ENCODE results near the gene EIF5AL1.
"Not testable (repeated sequence)": the region's sequence is repeated elsewhere in the genome, so short reads cannot be mapped to it uniquely, and the experiment has no call there.

The EIF5AL1 gene

DNA sequence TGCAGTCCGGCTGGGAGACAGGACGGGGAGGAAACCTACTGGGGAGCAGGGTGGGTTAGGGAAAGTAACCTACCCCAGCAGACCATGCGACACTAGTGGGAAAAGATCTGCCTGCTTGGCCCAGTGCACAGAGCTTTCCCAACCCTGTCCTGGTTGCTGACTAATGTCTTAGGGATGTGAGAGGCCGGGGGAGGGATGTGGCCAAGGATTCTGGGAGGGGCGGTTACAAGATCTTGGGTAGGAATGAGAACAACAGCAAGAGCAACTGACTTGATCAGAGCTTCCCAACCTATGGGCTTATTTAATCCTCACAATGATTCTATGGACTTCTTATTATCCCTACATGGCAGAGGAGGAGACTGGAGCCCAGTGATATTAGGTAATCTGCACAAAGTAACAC, 24.0 kb upstream of the EIF5AL1 start:
- no peak for DNase-seq

DNA sequence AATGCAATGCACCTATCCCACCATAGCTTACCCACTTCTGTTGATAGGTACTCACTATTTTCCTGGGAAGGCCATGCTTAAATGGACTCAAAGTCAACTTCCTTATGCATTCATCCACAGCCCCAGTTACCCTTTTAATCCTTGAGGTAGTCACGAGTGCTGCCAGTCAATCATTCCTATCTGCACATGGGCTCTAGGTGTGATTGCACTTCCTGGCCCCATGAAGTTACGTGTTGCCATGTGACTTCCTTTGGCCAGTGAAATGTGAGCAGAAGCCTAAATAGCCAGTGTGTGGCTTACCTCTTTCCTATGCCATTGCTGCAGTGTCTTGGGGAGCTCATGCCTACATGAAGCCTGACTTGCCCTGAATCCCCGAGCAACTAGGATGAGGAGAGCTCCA, 23.5 kb upstream of the EIF5AL1 start:
- no peak for DNase-seq

DNA sequence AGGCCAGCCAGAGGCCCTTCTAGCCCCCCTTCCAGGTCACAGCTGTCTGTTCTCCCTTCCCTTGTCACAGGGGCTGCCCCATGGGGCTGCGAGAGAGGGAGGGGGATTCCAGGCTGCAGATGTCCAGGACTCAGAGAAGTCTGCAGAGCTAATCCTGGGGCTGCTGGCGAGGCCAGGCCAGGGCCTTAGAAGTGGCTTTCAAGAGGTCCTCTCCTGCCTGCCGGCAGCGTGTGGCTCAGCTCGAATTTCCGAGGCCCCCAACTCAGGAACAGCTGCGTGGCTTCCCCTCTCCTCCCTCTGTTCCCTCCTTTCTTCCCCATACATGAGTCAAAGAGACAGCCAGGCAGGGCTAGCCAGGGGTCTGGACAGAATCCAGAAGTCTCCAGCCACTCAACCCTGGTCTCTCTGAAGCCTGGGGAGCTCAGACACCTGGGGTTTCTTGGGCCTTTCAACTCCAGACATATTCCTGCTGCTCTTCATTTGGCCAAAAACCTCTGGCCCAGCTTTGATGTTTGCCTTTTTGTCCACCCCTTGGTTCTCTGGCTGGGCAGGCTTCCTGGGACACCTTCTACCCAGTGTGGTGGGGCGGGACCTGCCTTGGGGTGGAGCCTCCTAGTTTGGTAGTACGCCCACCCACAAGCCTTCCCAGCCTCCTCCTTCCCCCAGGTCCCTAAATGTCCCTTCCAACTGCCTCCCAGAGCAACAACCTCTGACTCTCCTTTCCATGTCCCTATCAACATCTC, 21.8 kb upstream of the EIF5AL1 start:
- no peak for DNase-seq

DNA sequence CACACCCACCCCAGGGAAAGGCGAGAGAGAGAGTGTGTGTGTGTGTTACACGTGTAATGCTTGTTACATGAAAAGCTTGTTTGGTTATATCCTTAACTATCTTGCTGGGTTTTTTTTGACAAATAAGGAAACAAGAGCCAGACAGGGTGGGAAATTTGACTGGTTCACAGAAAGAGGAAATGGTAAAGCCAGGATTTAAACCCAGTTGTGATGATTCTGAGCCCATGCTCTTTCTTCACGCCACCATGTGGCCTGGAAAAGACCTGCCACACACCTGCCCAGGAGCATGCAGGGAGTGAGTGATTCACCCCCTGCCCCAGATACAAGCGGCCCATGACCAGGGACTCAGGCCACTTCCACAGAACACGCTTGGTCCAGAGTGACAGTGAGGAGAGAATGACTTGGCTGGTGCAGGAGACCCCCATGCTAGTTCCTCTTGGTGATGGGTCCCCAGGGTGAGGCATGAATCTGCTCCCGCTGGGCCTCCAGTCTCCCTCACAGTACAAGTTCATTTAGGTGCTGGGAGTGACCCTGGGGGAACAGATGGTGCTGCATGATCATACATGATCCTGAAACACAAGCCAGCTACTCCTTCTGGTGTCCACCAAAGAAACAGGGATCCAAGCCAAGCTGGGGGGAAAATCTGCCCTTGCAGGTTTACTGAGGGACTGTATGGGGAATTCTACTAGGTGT, 21.0 kb upstream of the EIF5AL1 start:
- no peak for DNase-seq

DNA sequence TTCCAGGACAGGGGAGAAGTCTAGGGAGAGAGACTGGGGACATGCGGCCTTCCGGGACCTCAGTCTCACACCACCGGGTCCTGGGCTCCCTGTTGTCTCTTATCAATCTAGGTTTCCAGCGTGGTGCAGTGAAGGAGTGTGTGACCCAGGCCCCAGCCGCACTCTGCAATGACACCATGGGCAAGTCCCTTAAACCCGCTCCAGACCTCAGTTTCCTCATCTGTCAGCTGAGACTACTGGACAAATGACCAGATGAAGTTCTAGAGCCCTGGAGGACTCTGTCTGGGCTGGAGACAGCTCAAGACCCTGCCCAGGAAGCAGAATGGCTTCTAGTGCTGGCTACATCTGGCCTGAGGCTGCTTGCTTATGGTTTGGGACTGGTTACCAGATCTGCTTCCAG, 20.1 kb upstream of the EIF5AL1 start:
- DNase-seq = no peak

DNA sequence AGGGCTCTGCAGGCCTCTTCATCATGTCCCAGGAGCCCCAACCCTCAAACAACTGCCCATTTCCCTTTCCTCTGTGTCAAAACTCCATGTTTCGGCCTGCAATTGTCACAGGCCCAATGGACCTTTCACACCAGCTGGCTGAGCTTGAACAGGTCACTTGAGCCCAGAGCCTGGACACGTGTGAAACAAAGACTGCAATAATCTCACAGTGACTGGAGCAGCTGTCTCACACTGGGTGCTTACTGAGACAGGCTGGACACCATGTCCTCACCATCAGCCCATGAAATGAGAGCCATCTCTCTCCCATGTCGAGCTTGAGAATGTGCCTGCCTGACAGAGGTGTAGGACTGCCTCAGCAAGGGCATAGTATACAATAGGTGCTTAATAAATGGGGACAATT, 19.5 kb upstream of the EIF5AL1 start:
- DNase-seq = no peak

DNA sequence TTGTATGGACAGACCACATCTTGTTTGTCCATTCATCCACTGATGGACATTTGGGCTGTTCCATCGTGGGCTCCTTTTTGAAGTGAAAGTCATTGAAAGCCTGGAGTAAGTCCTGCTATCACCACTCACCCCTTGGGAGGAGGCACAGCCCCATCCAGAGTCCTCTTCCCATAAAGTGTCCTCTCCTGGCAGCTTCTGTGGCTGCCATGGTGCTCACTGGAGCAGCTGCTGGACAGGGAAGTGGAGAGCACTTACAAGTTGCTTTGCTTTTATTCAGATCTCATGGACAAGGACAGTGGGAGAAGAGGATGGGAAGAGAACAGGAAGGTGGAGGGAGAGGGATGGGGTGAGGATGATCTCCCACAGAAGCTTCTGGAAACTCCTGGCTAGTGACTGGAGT, 18.5 kb upstream of the EIF5AL1 start:
- no peak for DNase-seq

DNA sequence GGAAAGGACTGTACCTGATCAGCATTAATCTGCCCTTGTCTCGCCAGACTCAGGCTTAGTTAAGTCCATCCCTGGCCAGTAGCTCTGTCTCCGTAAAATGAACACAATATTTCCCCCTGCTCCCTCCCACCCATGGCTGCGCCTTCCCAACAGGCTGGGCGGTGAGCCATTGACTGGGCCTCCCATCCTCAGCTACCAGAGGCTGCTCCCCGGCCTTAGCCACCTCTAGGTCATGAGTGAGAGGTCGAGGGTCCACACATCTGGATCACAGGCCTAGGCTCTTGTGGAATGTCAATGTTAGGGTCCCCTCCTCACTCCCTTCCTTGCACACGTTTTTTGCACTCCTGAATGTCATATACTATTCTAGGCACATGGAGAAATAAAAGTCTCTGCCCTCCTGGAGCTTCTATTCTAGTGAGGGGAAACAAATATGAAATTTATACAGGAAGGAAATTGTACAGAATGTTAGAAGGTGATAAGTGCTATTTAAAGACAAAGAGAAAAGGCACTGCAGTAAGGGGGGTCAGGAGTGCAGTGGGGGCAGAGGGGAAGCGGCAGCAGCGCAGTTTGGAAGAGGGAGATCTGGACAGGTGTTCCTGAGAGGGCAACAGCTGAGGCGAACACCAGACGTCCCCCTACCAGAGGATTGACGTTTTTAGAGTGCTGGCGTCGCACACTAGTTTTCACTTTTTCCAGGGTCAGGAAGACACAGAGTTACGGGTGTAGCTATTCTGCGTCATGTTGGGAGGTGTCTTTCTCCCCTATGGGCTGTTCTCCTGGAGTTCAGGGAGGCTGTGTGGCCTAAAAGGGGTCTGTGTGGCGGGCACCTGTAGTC, 17.2 kb upstream of the EIF5AL1 start:
- no peak for DNase-seq

DNA sequence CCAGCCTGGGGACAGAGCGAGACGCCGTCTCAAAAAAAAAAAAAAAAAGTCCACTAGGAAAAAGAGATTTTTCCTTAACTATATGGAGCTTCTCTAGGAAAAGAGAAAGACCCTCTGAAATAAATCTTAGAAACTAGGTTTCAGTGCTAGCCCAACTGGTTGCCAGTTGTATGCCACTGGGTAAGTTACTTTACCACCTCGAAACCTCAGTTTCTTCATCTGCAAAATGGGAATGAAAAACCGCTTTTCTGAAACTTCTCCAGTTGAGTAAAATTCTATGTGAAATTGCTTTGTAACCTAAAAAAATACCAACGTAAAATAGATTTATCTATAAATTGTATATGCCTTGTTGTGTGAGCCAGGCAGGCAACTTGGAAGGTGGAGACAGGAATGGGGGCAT, 16.5 kb upstream of the EIF5AL1 start:
- no peak for DNase-seq

DNA sequence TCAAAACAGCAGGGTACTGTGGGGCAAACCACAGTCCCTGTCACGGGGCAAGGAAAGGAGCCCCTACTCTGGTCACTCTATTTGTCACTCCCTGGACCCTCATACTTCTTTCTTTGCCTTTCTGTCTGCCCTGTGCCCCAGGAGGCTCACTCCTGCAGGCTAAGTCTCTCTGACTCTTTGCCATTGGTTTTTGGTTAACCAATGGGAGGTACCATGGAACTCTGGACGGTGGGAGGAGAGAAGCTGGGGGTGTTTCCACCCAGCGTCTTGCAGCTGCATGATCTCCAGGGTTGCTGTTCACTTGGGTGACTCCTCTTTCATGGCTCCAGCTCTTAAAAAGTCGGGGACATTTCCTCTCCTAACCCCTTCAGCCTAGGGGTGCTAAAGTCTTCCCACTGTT, 15.4 kb upstream of the EIF5AL1 start:
- no peak for DNase-seq

DNA sequence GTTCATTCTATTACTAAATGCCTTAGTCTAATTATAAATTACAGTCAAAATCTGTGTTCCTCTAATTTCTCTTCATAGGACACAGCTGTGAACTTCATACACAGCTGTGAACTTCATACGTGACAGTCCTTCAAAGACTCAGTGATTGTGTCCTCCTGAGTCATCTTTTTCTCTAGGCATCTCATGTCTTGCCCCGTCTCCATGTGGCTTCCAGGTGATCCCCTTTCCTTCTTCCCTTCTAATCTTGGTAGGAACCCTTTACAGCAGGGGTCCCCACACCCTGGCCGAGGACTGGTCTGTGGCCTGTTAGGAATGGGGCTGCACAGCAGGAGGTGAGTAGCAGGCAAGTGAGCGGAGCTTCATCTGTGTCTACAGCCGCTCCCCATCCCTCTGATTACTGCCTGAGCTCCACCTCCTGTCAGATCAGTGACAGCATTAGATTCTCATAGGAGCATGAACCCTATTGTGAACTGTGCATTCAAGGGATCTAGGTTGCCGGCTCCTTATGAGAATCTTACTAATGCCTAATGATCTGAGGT, 14.0 kb upstream of the EIF5AL1 start:
- no peak for DNase-seq

DNA sequence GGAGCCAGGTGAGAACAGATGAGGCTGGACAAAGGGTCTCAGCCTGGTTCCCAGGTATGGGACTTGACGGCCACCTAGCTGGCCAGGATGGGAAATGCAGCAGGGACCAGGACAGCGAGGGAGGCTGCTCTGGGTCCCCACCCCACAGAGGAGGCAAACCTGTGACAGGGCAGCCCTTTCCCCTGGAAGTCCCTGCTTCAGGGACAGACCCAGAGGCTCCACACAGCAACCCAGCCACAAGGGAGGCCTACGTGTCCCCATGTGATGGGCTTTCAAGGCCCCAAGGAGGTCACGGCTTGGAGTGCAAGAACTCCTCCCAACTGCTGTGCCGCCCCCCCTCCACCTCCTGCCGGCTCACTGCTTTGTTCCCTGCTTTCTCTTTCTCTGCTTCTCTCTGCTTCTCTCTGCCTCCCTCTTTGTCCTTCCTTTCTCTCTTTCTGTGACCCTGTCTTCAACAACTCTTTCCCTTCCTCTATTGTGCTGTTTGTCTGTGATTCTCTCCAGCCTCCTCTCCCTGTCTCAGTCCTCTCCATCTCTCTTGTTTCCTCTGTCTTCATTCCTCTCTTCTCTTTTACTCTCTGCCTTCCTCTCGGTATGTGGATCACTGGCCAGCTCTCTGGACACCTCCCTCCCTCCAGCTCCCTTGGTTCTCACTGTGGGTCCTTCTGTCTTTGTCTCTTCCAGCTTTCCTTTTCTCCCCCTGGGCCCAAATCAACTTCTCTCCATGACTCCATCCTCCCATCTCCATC, 9.6 kb upstream of the EIF5AL1 start:
- DNase-seq = no peak

DNA sequence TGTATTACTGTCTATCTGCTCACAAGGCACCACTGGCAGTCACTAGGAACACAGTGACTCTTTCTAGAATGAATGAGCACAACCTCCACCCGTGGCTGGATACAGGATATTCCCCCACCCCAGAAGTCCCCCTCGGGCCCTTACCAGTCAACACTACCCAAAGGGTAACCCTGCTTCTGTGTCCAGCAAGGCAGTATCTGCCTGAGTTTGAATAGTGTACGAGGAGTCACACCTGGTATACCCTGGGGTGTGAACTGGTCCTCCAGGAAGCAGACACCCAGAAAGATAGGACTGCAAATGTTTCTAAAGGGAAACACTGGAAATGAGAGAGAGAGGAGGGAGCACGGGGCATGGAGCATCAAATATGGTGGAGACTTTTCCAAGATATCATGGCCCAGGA, 8.5 kb upstream of the EIF5AL1 start:
- DNase-seq = not testable (repeated sequence)

DNA sequence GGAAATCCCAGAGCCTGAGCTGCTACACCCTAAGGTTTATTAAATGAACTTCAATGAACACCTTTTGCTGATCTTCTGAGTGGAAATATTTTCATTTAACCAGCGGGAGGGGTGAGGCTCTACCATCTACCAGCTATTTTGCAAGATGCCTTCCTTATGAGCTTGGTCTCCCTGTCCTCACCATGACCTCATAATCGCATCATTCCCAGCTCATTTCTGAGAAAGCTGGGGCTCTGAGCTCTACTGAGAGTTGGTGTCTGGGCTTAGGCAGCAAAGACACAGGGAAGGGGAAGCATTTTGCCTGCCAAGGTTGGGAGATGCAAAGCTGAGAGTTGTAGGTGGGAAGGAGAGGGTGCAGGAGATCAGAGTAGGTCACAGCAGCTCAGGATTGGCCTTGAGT, 7.8 kb upstream of the EIF5AL1 start:
- not testable (repeated sequence) for DNase-seq

DNA sequence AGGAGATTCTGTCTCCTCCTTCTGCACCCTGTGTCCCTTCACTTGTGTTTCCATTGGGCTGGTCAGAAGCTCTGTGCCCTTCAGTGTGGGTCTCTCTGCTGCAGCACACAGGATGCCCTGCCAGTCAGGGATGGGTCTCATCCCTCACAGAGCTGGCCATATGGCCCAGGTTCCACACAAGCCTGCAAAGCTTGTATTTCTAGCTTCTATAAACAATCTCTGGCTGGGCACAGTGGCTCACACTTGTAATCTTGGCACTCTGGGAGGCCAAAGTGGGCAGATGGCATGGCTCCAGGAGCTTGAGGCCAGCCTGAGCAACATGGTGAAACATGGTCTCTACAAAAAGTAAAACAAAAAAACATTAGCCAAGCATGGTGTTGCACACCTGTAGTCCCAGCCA, 7.0 kb upstream of the EIF5AL1 start:
- DNase-seq = not testable (repeated sequence)

DNA sequence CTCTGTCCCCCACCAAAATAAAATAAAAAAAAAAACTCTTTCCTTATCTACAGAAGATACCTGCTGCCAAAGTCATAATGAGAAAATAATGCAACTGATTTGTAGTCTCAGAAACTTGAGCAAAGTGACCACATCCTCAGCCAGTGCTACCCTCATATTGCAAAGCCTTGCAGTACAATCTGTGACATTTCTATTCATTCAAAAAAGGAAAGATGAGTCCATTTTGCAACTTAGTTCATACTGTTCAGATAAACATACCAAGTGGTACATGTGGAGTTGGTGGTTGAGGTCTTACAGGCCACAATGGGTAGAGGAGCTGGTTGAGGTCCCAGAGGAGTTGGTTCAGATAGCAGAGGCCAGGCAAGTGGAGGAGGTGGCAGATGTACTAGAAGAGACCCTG, 6.5 kb upstream of the EIF5AL1 start:
- no peak for DNase-seq

DNA sequence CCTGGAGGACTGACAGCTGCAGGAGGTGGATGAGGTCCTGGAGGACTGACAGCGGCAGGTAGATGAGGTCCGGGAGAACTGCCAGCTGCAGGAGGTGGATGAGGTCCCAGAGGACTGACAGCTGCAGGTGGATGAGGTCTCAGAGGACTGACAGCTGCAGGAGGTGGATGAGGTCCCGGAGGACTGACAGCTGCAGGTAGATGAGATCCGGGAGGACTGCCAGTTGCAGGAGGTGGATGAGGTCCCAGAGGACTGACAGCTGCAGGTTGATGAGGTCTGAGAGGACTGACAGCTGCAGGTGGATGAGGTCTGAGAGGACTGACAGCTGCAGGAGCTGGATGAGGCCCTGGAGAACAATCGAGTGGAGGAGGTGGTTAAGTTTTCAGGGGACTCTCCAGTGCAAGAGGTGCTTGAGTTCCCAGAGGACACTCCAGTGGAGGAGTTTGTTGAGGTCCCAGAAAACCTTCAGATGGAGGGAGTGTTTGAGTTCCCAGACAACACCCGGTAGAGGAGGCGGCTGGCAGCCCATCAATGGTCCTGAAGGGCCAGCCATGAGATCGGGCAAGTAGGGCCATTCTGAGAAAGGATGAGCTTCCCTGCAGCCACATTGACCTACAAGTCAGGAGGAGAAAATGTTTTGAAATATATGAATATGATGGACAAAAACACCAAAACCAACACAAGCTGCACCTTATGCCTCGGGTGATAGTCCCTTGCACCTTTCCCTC, 4.7 kb upstream of the EIF5AL1 start:
- no peak for DNase-seq

DNA sequence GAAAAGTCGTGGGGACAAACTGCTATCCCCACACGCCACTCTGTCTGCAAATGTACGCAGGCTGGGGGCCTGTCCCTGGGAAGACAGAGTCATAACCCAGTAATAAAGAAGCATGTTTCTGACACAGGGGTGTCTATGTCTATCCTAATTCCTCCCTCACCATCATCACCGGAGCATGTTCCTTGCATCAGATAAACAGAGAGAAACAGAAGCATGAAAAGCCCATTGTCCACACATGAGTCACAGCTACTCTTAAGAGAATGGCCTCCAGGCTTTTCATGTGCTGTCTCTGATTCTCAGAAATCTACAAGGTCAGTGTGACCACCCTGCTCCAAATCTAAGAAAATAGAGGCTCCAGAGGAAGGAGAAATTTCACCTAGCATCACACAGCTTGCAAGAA, 4.1 kb upstream of the EIF5AL1 start:
- not testable (repeated sequence) for DNase-seq

DNA sequence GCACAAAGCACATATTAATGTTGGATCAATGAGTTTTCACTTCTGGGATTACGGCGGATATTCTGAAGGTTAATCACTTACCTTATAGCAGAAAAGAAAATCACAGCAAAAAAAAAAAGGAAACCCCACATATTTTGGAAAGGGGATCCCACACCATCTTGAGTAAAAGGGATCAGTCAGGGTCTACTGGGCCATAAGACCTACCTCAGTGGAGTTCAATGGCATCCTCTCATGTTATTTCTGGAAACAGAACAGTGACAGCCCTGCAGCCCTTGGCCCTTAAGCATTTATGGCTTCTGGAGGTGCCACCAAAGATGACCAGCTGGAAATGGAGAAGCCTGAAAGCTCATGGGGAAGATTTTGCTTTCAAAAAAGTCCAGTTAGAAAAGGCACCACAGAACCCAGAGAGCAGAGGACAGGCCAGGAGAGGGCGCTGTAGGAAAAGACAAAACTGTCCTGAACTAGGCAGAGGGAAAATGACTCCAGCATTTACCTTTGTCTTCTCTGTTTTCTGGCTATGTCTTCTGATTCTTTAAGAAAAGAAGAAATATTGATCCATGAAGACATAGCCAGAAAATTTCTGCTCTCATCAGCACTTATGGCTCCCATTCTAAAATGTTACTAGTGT, 2.9 kb upstream of the EIF5AL1 start:
- DNase-seq = not testable (repeated sequence)

DNA sequence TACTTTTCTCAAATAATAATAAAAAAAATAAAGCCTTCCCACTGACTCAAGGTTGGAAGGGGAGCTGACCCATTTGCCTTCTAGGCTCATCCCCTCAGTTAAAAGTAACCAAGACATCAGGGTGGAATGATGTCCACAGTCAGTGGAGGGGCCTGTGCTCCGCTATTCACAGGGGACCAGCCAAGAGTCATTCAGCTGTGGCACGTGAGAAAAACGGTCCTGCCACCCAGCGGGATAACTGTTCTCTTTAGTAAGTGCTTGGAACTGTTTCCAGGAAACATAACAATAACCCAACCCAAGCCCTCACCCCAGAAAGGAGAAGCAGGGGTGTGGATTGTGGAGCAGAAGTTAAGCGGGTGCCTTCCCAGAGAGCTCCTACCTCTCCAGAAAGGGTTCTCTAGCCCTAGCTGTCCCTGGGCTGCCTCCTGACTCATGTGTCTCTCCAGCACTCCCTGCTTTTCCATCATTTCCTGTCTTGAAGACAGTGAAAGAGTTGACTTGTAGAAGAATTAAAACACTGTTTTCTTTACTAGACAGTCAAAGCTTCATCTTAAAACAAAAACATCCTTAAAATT, 2.3 kb upstream of the EIF5AL1 start:
- DNase-seq = not testable (repeated sequence)

DNA sequence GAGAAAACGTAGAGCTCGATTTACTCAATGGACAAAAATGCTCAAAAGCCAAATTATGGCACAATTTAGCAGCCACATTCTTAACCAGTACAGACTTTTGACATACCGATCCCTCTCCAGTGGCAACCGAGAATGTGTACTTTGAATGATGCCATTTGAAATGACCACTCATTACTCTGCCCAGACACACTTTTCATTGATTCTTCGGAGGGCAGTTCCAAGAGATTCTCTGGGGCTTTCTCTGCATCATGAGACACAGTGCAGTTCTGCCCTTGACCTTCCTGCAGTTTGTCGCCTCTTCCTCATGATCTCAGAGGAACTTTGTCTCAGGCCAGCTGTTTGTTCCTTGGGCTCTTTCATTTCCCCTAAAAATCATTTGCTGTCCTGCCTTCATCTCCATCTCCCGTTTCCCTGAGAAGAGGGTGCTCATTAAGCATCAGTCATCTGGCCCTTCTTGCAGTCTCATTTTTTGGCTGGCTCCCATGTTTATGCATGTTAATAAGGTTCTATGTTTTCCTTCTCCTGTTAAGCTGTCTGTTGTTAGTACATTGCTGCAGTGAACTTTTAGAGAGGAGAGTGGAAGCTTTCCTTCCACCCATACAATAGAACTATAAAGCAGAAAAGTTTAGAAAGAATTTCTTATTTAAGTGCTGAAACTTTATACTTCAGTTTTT, 4.3 kb downstream of the EIF5AL1 start:
- DNase-seq = not testable (repeated sequence)

All from activated CD4-positive, alpha-beta T cell treated with anti-CD3 and anti-CD28 coated beads for 1 hour (primary cell).